Peyer's patch (tissue), 4 donors: ENCODE measurements around the gene MUC5AC. TPM values are rescaled to one million over a fixed set of nuclear protein-coding genes. Genes with fewer than 3 reads are reported as not detected.
"Not testable (repeated sequence)": the region's sequence is repeated elsewhere in the genome, so short reads cannot be mapped to it uniquely, and the experiment has no call there.

Experiments used
- DNase-seq, 3 donors: peaks; one replicate each; pipeline ENCODE4 v3.0.0-alpha.2; 2017 to 2019
- H3K27ac ChIP-seq, 4 donors: fragments of 200-600 bp; sonication (generic); one replicate each; pipeline ENCODE4 v1.5.1; 2016 to 2019
- H3K27me3 ChIP-seq, 2 donors: fragments of 200-600 bp; sonication (generic); one replicate each; pipeline ENCODE4 v1.5.1; 2019
- H3K36me3 ChIP-seq, 3 donors: fragments of 200-600 bp; sonication (generic); one replicate each; pipeline ENCODE4 v1.5.1; 2016 to 2019
- H3K4me1 ChIP-seq, 4 donors: fragments of 200-600 bp; sonication (generic); one replicate each; pipeline ENCODE4 v1.5.1; 2016 to 2019
- H3K4me3 ChIP-seq, 4 donors: fragments of 200-600 bp; sonication (generic); 1 replicate in 3 of 4; 2 replicates in 1 of 4; pipeline ENCODE4 v1.5.1; 2016 to 2019; ENCODE audit warnings: mild to moderate bottlenecking in 1 of 4
- H3K9me3 ChIP-seq, 4 donors: fragments of 200-600 bp; sonication (generic); one replicate each; pipeline ENCODE4 v1.5.1; 2016 to 2019; ENCODE audit warnings: mild to moderate bottlenecking in 1 of 4
- total RNA-seq, 4 donors: library from RNA; depleted of rRNA; stranded (reverse); fragments of >200 nt; gene quantifications; one replicate each; pipeline ENCODE4 v1.1.0, GENCODE V29; 2016

MUC5AC gene
- total RNA-seq, 4 donors from 2014 or later = not detected

- H3K4me3 ChIP-seq, H3K4me1 ChIP-seq, H3K9me3 ChIP-seq, H3K27me3 ChIP-seq, H3K27ac ChIP-seq, H3K36me3 ChIP-seq, DNase-seq: not testable (repeated sequence)
Measured at GRCh38 chr11:1246301-1246700, 88.5 kb downstream of the MUC5AC start.

- not testable (repeated sequence) for H3K9me3 ChIP-seq, H3K27me3 ChIP-seq, DNase-seq, H3K36me3 ChIP-seq, H3K27ac ChIP-seq, H3K4me3 ChIP-seq, H3K4me1 ChIP-seq
Measured at GRCh38 chr11:1247026-1247425, 89.3 kb downstream of the MUC5AC start.

- H3K36me3 ChIP-seq, H3K9me3 ChIP-seq, H3K27me3 ChIP-seq, H3K4me1 ChIP-seq, DNase-seq, H3K4me3 ChIP-seq, H3K27ac ChIP-seq: not testable (repeated sequence)
Measured at GRCh38 chr11:1248951-1249350, 91.2 kb downstream of the MUC5AC start.

- not testable (repeated sequence) for H3K36me3 ChIP-seq, H3K27me3 ChIP-seq, H3K9me3 ChIP-seq, H3K4me3 ChIP-seq, H3K27ac ChIP-seq, DNase-seq, H3K4me1 ChIP-seq
Measured at GRCh38 chr11:1250411-1250810, 92.7 kb downstream of the MUC5AC start.

Other genes starting within 250 kb of the MUC5AC start
- gene CHID1, start 247.1 kb upstream of the MUC5AC start, total RNA-seq = 10 to 100 TPM; 50.6 to 72.6 (median 57.2) TPM
- 100 to 1,000 TPM; 103 to 383 (median 136) TPM for gene AP2A2, start 232.1 kb upstream of the MUC5AC start, total RNA-seq
- not detected for gene MUC6, start 121.2 kb upstream of the MUC5AC start, total RNA-seq
- gene MUC2, start 83.1 kb upstream of the MUC5AC start, total RNA-seq = 1,000 to 10,000 TPM in 2 of 4 donors, 100 to 1,000 TPM in 2; 817 to 1,165 (median 1,010) TPM
- 10 to 100 TPM in 2 of 4 donors, 1 to 10 TPM in 1, under 1 TPM in 1; 0.18 to 25.6 (median 10.5) TPM for gene MUC5B, start 65.1 kb downstream of the MUC5AC start, total RNA-seq
- gene TOLLIP, start 151.7 kb downstream of the MUC5AC start, total RNA-seq = 10 to 100 TPM; 43.7 to 77.3 (median 70.6) TPM
- gene BRSK2, start 232.0 kb downstream of the MUC5AC start, total RNA-seq = 1 to 10 TPM in 1 of 4 donors, under 1 TPM in 2, not detected in 1; 0.35 to 6.4 (median 0.40) TPM